HepG2 (cell line): ENCODE data around the gene VWA1. TPM values are rescaled to one million over a fixed set of nuclear protein-coding genes. Genes with fewer than 3 reads are reported as not detected.

Source experiments
- EP300 ChIP-seq, 3 experiments: sonication (generic) in 1 of 3; formaldehyde crosslinking in 1 of 3; IDR thresholded peaks; 2 replicates each; pipeline versions ENCODE4 v1.5.1 to v1.6.1; 2011 to 2020; ENCODE audit warnings: low read depth in 2 of 3, low read length in 2 of 3, borderline replicate concordance in 1 of 3, improper control_type of control experiment in 1 of 3, mild to moderate bottlenecking in 1 of 3, missing genetic modification reagents in 1 of 3, moderate library complexity in 1 of 3
- FOXK1 ChIP-seq: sonication (generic); formaldehyde crosslinking; IDR thresholded peaks from 2 replicates; pipeline ENCODE4 v1.4.0; 2020; ENCODE audit warnings: low read depth, missing genetic modification reagents, borderline replicate concordance
- GABPA ChIP-seq, 2 experiments: IDR thresholded peaks; 2 replicates each; pipeline ENCODE4 v1.6.1; 2011 to 2016; ENCODE audit warnings: low read depth in 2 of 2, low read length in 1 of 2, missing biosample characterization in 1 of 2, missing genetic modification characterization in 1 of 2
- GTF2F1 ChIP-seq: fragments of 150-350 bp; IDR thresholded peaks from 2 replicates; pipeline ENCODE4 v1.6.1; 2014; ENCODE audit warnings: low read length
- HDAC2 ChIP-seq: sonication (generic); formaldehyde crosslinking; IDR thresholded peaks from 2 replicates; pipeline ENCODE4 v1.4.0; 2020; ENCODE audit warnings: missing genetic modification reagents
- HMGA1 ChIP-seq: sonication (generic); formaldehyde crosslinking; conservative IDR thresholded peaks from 2 replicates; pipeline ENCODE4 v1.4.0; 2020; ENCODE audit warnings: missing genetic modification reagents
- HOXA3 ChIP-seq: sonication (generic); formaldehyde crosslinking; IDR thresholded peaks from 2 replicates; pipeline ENCODE4 v1.5.0; 2020; ENCODE audit warnings: missing genetic modification reagents
- IRX3 ChIP-seq: sonication (generic); formaldehyde crosslinking; IDR thresholded peaks from 2 replicates; pipeline ENCODE4 v1.8.1; 2023; ENCODE audit warnings: mild to moderate bottlenecking, low read depth, missing genetic modification reagents, borderline replicate concordance
- JUND ChIP-seq: sonication (generic); formaldehyde crosslinking; IDR thresholded peaks from 2 replicates; pipeline ENCODE4 v1.8.0; 2022; ENCODE audit warnings: mild to moderate bottlenecking, missing genetic modification reagents
- MIER3 ChIP-seq: IDR thresholded peaks from 2 replicates; pipeline ENCODE4 v1.6.1; 2016; ENCODE audit warnings: missing compliant biosample characterization, borderline replicate concordance
- SIX1 ChIP-seq: sonication (generic); formaldehyde crosslinking; IDR thresholded peaks from 2 replicates; pipeline ENCODE4 v1.4.0; 2020; ENCODE audit warnings: missing genetic modification reagents, borderline replicate concordance
- SNAPC2 ChIP-seq: sonication (generic); formaldehyde crosslinking; IDR thresholded peaks from 2 replicates; pipeline ENCODE4 v1.8.1; 2022; ENCODE audit warnings: mild to moderate bottlenecking, missing genetic modification reagents
- SOX5 ChIP-seq: IDR thresholded peaks from 2 replicates; pipeline ENCODE4 v1.6.1; 2016; ENCODE audit warnings: borderline replicate concordance
- TMF1 ChIP-seq: sonication (generic); formaldehyde crosslinking; IDR thresholded peaks from 2 replicates; pipeline ENCODE4 v1.8.1; 2022; ENCODE audit warnings: low read depth, missing genetic modification reagents
- ZBTB20 ChIP-seq: sonication (generic); formaldehyde crosslinking; IDR thresholded peaks from 2 replicates; pipeline ENCODE4 v1.8.1; 2023; ENCODE audit warnings: missing genetic modification reagents, low read depth, mild to moderate bottlenecking, borderline replicate concordance
- ZNF10 ChIP-seq: sonication (generic); formaldehyde crosslinking; IDR thresholded peaks from 2 replicates; pipeline ENCODE4 v1.4.0; 2020; ENCODE audit warnings: mild to moderate bottlenecking, low read depth, missing genetic modification reagents, borderline replicate concordance
- ZNF34 ChIP-seq: sonication (generic); formaldehyde crosslinking; IDR thresholded peaks from 2 replicates; pipeline ENCODE4 v1.4.0; 2020; ENCODE audit warnings: mild to moderate bottlenecking, missing genetic modification reagents, borderline replicate concordance
- ZSCAN9 ChIP-seq: IDR thresholded peaks from 2 replicates; pipeline ENCODE4 v1.6.1; 2016; ENCODE audit warnings: borderline replicate concordance
- polyA plus RNA-seq, 8 experiments: library from polyadenylated mRNA; depleted of rRNA in 3 of 8; stranded (reverse) in 7 of 8; unstranded in 1 of 8; fragments of >200 nt; fragmentation: Illumina TruSeq in 4 of 8; extraction: Trizol in 4 of 8; gene quantifications; 2 replicates each; pipeline versions ENCODE4 v1.2.1 to v1.2.3, GENCODE V29; 2011 to 2016; ENCODE audit warnings: low read depth in 4 of 8, missing spikeins in 1 of 8, mixed read lengths in 1 of 8; ENCODE audit not compliant: insufficient read depth in 1 of 8
- total RNA-seq, 5 experiments: library from RNA; depleted of rRNA; stranded (reverse); fragments of >200 nt; fragmentation: Illumina TruSeq; extraction: Trizol; gene quantifications; 2 replicates each; pipeline ENCODE4 v1.2.3, GENCODE V29; 2016; ENCODE audit warnings: low read depth in 1 of 5
- TF ChIP-seq, protein P1 (sequence below): IDR thresholded peaks from 2 replicates; pipeline ENCODE4 v1.4.0; 2020; ENCODE audit warnings: mild to moderate bottlenecking, missing genetic modification reagents
- TF ChIP-seq, protein P2 (sequence below): sonication (generic); formaldehyde crosslinking; IDR thresholded peaks from 2 replicates; pipeline ENCODE4 v1.9.0; 2021; ENCODE audit warnings: missing genetic modification reagents, mild to moderate bottlenecking, borderline replicate concordance
- TF ChIP-seq, protein P3 (sequence below): sonication (generic); formaldehyde crosslinking; IDR thresholded peaks from 2 replicates; pipeline ENCODE4 v1.5.0; 2020; ENCODE audit warnings: missing genetic modification reagents, mild to moderate bottlenecking, borderline replicate concordance

The VWA1 gene
- total and polyA plus RNA-seq, 2 of the 13 experiments (the other 11 are each of a cell fraction or from before 2014, with no cell fraction given), result 40.9 to 57.5 TPM

DNA sequence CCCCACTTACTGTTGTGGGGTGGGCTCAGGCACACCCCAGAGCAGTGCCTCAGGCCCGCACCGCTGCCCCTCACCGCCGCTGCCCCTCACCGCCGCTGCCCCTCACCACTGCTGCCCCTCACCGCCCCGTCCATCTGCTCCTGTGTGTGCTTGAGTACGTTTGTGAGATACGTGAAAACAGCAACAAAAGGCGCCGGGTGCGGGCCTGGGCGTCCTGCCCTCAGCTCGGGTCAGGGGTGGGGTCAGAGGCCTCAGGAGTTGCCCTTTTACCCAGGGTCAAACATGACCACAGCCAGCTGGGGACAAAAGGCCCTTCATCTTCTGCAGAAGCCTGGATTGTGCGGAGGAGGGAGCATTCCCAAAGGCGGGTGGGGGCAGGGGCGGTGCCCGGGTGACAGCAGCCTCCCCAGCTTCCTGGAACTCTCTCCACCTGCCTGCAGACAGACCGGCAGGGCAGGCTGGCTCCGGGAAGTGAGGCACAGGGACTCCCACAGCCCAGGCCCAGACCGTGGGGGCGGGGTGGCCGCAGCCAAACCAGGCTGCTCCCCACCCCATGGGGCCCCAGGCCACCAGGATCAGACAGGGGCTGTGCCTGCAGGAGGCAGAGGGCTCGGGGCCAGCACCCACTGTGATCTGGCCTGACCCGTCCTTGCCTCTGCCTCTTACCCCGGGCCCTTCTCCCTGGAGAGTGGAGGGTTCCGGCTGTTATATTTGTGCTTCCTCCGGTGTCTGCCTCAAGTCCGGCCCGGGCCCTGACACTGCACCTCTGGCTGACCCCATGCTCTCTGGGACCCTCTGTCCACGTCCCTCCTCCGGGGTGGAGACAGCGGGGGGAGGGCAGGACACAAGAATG lies 2.3 kb upstream of the VWA1 start (continued):
- TF ChIP-seq, protein P1, sequence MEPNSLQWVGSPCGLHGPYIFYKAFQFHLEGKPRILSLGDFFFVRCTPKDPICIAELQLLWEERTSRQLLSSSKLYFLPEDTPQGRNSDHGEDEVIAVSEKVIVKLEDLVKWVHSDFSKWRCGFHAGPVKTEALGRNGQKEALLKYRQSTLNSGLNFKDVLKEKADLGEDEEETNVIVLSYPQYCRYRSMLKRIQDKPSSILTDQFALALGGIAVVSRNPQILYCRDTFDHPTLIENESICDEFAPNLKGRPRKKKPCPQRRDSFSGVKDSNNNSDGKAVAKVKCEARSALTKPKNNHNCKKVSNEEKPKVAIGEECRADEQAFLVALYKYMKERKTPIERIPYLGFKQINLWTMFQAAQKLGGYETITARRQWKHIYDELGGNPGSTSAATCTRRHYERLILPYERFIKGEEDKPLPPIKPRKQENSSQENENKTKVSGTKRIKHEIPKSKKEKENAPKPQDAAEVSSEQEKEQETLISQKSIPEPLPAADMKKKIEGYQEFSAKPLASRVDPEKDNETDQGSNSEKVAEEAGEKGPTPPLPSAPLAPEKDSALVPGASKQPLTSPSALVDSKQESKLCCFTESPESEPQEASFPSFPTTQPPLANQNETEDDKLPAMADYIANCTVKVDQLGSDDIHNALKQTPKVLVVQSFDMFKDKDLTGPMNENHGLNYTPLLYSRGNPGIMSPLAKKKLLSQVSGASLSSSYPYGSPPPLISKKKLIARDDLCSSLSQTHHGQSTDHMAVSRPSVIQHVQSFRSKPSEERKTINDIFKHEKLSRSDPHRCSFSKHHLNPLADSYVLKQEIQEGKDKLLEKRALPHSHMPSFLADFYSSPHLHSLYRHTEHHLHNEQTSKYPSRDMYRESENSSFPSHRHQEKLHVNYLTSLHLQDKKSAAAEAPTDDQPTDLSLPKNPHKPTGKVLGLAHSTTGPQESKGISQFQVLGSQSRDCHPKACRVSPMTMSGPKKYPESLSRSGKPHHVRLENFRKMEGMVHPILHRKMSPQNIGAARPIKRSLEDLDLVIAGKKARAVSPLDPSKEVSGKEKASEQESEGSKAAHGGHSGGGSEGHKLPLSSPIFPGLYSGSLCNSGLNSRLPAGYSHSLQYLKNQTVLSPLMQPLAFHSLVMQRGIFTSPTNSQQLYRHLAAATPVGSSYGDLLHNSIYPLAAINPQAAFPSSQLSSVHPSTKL (CRISPR knock-in tag), result peak; percentile 85
- TF ChIP-seq FOXK1 (CRISPR knock-in tag) (peak; percentile 78), GABPA (IDR thresholded peaks at IDR 0.05; ENCODE audit: low read depth, low read length) (no peak), GABPA (CRISPR knock-in tag; IDR thresholded peaks at IDR 0.05; ENCODE audit: low read depth) (peak; percentile 73), EP300 (IDR thresholded peaks at IDR 0.05; ENCODE audit: low read depth in 2 of 2, low read length in 2 of 2) (peak; percentile 71 to 85; a peak in 3 of 4 replicates), EP300 (CRISPR knock-in tag; IDR thresholded peaks at IDR 0.05; ENCODE audit: borderline replicate concordance) (peak; percentile 90), SNAPC2 (CRISPR knock-in tag) (peak; percentile 72), HMGA1 (CRISPR knock-in tag) (no peak), ZBTB20 (CRISPR knock-in tag) (peak; percentile 75), GTF2F1 (no peak), JUND (CRISPR knock-in tag) (no peak), ZNF10 (CRISPR knock-in tag) (no peak), SOX5 (CRISPR knock-in tag) (peak; percentile 92), ZSCAN9 (peak; percentile 92), HDAC2 (CRISPR knock-in tag) (peak; percentile 90), SIX1 (CRISPR knock-in tag) (no peak), ZNF34 (peak; percentile 81; the same call in 1 of the 2 replicates), MIER3 (CRISPR knock-in tag) (peak; percentile 89; the same call in 1 of the 2 replicates), TMF1 (CRISPR knock-in tag) (no peak; the same call in 1 of the 2 replicates), HOXA3 (CRISPR knock-in tag) (peak; percentile 52), IRX3 (CRISPR knock-in tag) (no peak)
- TF ChIP-seq, protein P2, sequence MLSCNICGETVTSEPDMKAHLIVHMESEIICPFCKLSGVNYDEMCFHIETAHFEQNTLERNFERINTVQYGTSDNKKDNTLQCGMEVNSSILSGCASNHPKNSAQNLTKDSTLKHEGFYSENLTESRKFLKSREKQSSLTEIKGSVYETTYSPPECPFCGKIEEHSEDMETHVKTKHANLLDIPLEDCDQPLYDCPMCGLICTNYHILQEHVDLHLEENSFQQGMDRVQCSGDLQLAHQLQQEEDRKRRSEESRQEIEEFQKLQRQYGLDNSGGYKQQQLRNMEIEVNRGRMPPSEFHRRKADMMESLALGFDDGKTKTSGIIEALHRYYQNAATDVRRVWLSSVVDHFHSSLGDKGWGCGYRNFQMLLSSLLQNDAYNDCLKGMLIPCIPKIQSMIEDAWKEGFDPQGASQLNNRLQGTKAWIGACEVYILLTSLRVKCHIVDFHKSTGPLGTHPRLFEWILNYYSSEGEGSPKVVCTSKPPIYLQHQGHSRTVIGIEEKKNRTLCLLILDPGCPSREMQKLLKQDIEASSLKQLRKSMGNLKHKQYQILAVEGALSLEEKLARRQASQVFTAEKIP (CRISPR knock-in tag), result no peak
- TF ChIP-seq, protein P3, sequence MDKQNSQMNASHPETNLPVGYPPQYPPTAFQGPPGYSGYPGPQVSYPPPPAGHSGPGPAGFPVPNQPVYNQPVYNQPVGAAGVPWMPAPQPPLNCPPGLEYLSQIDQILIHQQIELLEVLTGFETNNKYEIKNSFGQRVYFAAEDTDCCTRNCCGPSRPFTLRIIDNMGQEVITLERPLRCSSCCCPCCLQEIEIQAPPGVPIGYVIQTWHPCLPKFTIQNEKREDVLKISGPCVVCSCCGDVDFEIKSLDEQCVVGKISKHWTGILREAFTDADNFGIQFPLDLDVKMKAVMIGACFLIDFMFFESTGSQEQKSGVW (CRISPR knock-in tag), result 0 out of 2 replicates have a peak, but pooled peaks have one; percentile 72
